H4 (cell line): ENCODE results near the gene SERPINE2. TPM values are rescaled to one million over a fixed set of nuclear protein-coding genes. Genes with fewer than 3 reads are reported as not detected.
"Not testable (repeated sequence)": the region's sequence is repeated elsewhere in the genome, so short reads cannot be mapped to it uniquely, and the experiment has no call there.

Source experiments
- DNase-seq: peaks from one replicate; pipeline ENCODE4 v3.0.0-alpha.2; 2015; ENCODE audit warnings: low spot score
- total RNA-seq: library from RNA; depleted of rRNA; stranded (reverse); fragments of >200 nt; shearing (Covaris generic); gene quantifications from 2 replicates; pipeline ENCODE4 v1.2.3, GENCODE V29; 2014

The SERPINE2 gene
- total RNA-seq, 1 experiment from 2014 or later = 40.1 TPM

DNA sequence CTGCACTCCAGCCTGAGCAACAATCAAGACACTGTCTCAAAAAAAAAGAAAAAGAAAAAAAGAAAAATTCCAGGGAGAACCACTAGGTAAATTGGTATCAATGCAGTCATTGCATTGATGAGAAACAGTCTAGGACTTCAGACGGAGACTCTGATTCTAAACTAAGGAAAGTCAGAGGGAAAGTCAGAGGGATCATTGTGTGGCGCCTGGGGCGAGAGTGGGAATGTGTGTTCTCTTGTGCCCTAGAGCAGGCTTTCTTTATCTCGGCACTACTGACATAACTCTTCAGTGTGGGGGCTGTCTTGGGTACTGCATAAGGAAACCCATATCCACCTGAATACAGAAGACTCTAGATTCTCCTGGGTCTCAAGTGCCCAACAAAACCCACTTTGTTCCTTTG is 24.8 kb downstream of the SERPINE2 start:
- DNase-seq = no peak

DNA sequence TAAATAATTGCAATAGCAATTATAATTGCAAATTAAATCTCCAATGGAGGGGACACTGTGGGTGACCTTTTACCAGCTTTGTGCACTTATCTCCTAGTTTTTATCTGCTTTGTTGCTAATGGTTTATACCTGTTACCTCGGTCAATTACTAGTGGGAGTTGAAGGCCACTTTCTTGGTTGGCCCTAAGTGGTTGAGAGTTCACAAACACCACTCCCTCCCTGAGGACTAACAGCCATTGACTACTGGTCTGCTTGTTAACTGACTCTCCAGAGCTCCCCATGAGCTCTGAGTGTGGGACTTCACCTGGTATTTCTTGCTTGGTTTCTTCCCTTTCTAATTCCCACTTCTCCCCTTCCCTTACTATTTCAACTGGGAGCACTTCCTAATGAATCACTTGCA is 27.2 kb downstream of the SERPINE2 start:
- DNase-seq = no peak

DNA sequence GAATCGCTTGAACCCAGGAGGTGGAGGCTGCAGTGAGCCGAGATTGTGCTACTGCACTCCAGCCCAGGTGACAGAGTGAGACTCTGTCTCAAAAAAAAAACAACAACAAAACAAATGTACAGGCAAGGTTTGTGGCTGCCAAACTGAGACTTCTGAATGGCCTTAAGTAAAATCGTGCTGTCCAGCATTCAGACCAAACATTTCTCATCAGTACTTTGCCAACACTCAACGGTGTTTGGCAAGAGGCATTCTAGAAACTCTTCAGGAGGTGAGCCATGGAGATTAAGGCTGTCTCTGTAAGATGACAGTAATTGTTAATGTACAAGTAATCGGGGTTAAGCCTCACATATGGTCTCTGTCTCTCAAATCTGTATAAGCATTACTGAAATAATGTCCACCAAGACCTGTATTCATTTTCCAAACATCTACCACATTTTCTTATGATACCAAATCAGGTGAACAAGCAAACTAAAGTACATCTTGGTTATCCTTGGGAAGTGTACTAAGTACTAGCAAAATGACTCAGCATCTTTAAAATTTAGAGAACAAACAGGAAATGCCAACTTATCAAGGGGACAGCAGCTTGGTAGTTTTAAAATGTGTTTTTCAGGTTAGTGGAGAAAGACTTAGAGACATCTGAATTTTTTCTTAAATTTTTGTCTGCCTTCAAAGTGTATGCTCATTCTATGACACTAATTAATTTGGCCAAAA is 29.3 kb downstream of the SERPINE2 start:
- DNase-seq = peak; percentile 29

DNA sequence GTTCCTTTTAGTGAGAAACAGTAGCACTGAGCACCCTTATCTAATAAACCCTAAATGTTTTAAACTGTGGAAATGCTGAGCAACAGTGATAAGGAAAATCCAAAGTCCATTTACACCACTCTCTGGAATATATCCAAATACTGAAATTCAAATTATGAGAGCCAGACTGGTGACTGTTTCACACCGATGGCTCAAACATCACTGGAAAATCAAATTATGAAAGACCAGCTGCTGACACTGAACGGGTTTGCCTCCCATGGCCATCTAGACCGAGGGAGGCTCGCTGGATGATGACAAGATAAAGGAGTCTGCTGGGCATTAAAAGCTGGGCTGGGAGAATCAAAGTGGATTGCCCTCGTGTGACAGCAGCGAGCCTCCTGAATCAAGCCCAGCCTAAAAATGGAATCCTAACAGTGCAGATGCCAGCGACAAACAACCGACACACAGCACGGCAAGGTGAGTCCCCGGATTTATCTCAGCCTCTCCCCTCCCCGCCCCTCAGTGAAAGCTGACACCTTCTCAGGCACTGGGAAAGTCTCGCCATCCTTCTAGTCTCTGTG is 30.3 kb downstream of the SERPINE2 start:
- no peak for DNase-seq

DNA sequence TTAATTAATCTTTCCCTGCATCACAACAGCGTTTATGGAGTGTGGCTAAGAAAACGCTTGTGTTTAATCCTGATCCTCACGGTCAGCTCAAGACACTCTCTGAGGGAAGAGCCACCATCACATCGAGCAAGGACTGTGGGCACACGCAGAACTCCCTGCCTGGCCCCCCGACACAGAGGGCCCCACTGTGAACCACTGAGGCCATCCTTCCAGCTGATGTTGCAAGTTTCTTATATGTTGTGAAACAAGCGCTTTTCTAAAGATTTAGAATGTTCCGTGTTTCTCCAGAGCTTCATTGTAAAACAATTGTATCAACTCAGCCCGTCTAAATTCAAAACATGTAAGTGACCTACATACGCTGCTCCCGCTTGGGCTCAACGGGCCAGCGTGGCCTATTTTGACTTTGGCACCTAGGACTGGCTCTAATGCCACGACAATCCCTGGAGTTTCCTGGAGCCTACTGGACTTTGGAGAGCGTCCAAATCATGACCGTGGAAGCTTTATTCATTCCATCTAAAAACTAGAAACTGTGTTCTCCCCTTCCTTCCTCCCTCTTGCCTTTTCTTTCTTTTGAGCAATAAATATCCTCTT is 34.9 kb downstream of the SERPINE2 start:
- no peak for DNase-seq

DNA sequence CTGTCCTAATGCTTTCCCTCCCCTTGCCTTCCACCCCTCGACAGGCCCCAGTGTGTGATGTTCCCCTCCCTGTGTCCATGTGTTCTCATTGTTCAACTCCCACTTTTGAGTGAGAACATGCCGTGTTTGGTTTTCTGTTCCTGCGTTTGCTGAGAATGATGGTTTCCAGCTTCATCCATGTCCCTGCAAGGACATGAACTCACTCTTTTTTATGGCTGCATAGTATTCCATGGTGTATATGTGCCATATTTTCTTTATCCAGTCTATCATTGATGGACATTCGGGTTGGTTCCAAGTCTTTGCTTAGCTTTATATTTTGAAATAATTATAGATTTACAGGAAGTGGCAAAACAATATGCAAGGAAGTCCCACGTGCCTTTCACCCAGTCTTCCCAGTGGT is 38.4 kb downstream of the SERPINE2 start:
- not testable (repeated sequence) for DNase-seq

DNA sequence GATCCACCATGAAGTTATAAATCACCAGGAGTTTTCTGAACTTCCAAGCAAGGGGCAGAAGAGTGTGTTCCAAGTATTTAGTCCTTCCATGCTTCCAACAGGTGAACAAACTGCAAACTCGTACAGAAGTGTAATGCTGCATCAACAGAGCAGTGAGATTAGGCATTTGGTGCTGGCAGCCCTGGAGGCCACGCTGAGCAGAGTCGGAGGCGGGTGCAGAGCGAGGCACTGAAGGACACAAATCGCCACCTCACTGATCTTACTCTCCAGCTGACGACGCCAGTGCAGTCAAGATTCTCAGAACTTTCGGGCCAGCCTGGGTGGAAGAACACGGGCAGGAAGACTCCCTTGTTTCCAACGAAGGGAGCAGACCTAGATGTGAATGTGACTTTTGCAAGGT is 39.2 kb downstream of the SERPINE2 start:
- DNase-seq = no peak

DNA sequence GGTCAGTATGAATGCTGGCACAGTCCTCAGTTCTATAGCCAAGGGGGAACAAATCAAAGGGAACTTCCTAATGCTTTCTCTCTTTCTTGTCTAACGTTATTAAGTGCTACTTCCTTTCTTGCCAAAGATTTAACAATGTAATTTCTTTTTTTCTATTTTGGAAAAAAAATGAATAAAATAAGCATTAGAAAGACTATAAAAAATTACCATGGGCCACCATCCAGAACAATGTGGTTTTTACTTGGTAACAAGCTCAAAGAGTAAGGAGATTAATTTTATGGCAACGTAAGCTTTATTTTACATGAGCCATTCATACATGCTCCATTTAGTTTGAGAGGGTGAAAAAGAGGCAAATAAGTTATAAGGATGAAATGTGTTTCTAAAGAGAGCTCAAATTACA is 40.1 kb downstream of the SERPINE2 start:
- DNase-seq = no peak

DNA sequence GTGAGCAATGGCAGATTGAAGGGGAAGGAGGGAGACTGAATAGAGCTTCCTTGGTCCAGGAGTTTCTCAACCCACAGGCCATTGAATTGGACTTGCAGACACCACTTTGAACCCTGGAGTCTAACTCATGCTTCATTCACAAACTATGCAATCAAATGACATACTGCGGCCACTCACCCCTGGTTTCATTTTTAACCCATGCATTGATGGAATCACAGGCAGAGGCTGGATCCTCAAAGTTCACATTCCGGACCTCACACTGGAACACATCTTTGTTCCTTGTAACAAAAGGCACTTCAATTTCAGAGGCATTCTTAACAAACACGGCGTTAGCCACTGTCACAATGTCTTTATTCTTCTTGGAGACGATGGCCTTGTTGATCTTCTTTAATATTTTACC is 41.1 kb downstream of the SERPINE2 start:
- DNase-seq = no peak

DNA sequence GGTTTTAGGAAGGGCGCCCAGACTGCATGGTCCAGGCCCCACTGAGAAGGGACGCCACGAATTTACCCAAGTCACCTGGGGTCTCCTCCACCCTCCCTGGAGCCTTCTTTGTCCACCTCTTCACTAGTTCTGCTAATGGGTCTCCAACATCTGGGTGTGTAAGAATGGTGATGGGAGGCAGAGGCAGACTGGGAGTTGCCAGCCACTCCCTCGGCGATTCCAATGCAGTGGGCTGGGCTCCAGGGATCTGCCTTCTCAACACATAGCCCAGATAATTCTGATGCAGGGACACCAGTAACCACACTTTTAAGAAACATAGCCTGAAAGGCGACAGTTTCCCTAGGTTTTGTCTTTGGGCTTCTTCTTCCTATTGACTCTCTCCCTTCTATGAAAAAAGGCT is 42.7 kb downstream of the SERPINE2 start:
- no peak for DNase-seq

DNA sequence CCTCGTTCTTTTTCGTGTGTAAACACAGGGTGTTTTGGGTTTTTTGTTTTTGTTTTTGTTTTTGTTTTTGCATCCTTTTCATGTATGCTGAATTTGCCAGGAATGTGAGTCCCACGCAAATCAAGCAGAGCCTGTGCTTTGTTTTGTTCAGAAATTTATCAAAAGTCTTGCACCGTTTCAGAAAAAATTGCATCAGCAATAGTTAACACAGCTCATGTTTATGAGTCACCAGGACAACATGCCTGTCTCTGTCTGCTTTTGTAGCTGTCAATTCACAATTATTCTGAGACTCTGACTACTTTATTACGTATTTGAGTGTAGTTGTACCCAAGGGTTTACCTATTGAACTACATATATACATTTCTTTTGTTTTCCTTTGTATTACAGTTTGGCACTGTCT is 43.5 kb downstream of the SERPINE2 start:
- DNase-seq = peak; percentile 25

DNA sequence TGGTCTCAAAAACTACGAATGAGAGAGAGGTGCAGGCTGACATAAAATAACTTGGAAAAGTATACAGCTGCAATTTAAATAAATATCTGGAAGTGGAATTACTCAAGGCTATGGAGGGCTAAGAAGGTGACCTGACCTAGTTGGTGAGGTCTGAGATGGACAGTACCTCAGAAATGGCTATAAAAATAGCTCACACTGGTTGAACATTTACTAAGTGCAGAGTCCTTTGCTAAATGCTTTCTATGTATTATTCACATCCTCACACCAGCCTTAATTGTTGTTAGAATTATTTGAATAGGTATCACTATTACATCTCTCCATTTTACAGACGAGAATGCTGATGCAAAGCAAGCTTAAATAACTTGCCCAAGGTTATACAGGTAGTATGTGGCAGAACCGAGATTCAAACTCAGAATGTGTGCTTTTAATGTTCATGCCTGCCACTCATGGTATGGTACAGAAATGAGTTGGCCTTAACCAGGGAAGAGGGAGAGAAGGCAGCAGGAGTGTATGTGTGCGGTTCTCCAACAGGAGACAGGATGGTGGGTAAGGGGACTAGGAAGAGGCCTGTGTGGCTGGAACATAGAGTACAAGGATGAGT is 44.4 kb downstream of the SERPINE2 start:
- DNase-seq = no peak

DNA sequence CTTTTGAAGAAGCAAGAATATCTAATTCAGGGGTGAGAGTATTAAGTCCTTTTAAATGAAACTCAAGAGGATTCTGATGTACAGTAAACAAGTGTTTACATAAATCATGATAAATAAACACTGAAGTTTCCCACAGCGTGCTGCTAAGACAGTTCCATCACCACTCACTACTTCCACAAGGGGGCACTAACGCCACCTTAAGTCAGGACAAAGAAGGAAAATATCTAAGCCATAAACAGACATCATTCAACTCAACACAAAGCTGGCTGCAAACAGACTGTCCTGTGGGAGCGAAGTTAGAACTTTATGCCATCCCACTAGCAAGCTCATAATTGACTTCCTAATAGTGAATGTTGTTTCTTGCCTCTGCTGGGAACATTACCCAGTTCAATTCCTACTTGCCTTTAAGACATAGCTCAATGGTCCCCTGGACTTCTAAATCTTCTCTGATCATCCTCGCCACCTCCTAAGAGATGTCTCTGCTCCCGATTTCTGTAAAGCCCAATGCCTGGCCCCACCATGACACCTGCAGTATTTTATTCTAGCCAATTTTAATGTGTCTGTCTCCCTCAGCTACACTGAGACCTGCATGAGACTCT is 45.4 kb downstream of the SERPINE2 start:
- peak; percentile 79 for DNase-seq

DNA sequence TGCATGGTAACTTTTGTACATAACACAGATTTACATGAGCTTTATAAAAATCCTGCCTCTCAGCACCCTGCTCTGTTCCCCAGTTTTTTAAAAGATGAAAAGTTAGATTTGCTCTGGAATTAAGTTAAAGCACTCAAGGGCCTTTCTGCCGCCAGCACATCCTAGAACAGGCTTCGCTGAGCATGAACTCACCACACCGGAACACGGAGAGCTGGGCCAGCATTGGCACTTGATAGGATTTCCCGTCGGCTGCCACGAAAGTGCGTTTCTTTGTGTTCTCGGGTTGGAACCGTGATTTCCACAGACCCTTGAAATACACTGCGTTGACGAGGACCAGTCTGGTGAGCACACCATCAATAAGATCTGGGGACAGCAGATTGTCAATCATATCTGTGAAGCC is 47.5 kb downstream of the SERPINE2 start:
- DNase-seq = no peak

DNA sequence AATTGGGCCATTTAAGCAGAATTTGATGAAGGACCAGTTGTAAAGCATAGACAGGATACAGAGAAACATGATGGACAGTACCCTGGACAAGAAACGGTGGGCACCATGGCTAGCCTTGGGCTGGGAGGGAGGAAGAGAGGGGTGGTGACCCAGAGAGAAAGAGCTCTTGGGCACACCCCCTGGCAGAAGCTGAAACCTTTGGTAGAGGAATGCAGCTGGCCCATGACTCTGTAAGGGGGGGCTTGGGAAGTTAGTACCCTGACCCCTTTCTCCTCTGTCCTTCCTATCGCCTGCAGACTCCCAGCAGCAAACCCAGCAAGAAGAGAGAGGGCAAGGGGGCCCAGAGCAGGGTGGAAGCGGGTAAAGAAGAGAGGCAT is 49.2 kb downstream of the SERPINE2 start:
- DNase-seq = no peak

DNA sequence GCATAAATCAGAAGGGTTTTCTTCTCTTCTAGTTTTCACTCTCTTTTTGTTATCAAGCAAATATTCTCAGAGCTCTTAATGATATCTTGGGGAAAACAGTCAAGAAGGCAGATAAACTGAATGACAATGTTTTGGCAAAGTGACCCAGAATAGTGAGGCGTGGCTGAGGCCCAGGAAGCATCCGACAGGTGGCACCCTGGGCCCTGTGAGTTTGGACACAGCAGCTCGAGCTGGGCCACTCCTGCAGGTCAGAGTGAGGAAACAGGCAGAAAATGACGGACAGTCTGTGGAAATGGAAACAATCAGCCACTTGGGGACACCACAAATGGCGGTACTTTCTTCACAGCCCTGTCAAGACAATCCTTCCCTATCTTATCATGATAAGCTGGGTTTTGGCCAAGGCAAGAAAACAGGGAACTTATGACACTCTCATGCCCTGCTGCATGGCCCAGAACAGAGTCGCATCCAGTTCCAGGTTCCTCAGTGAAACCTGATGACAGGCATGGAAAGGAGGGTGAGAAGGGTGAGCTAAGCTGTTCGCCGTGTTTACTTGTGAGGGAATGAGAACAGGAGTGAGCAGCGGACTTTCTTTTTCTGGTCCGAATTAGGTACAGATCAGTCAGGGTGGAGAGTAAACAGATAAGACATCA is 49.8 kb downstream of the SERPINE2 start:
- no peak for DNase-seq

DNA sequence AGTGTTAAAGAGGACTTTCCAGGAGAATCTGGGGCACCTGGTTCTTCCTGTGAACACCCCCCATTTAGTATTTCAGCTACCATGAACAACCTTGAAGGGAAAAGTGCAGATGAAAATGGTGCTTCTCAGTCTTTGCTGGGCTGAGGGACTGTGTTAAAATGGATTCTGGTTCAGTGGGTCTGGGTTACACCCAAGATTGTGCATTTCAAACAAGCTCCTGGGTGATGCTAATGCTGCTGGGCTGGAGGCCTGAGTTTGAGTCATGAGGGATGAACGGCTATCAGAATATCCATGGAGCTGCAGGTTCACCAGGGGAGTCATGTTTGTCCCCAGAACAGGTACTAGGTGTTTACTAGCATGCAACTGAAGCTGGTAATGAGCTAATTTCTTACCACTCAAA is 57.8 kb downstream of the SERPINE2 start:
- no peak for DNase-seq

DNA sequence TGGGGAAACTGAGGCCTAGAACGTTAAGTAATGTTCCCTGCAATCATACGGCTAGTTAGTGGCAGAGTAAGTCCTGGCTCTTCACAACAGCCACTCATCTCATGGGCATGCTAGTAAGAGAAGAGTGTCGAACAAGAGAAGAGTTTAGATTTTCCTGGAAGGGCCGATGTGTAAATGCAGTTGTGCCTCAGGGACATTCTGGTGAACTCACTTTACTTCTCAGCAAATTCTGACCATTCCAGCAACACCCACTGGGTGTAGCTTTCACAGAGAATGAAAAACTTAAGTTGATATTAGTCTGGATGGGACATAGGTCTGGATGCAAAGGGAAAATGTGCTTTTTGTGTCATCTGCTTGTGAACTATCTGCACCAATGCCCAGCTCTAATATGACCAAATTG is 58.3 kb downstream of the SERPINE2 start:
- DNase-seq = no peak

DNA sequence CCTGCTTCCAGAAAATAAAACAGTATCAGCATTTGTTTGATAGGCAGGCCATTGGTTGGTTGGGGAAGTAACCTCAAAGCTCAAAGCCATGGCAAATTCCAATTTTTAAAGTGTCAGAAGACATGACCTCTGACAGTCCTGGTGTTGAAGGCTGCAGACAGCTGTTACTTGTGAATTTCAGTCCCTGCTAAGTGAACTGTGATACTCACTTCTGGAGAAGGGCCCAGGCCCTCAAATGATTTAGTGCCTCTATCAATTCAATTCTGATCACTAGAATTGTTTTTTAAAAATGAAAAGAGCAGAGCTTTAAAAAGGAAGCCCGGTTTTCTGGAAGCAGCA is 58.7 kb downstream of the SERPINE2 start:
- no peak for DNase-seq

DNA sequence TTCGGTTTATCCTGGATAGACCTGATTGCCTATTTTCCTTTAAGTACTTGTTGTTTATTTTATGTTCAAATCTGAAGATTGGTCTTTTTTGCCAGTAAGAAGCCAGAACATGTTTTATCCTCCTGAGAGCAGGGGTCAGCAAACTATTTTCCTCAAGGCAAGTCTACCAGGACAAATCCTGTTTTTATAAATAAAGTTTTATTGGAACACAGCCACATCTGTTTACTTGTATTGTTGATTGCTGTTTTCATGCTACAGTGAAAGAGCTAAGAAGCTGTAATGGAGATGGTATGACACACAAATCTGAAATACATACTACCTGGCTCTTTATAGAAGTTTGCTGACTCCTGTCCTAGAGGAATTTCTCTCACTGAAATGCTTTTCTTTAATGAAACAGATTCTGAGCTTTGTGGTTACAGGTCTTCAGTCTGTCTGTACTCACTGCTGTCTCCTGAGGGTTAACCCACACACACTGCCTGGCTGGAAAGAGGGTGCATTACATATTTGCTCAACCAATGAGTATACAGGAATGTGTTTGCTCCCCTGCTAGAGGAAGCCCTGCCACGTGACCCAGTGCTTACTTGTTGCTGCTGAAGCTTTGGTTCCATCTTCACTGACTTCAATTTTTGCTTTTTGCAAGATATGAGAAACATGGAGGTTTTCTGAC is 59.2 kb downstream of the SERPINE2 start:
- no peak for DNase-seq

DNA sequence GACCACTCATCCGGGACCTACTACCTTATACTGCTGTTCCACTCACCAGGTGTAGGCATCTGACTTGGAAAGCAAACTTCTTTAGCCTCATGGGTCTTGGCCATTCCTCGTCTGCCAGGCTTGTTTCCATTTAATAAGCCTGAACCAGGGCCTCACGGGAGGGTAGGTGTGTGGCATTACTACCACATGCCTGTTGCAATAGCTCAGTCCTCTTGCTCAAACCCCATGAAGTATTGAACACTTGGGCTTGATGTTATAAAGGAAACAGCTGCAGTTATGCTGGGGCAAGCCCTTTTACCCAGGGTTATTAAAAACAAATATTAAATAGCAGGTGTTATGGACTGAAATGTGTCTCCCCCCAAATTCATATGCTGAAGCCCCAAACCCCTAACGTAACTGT is 60.6 kb downstream of the SERPINE2 start:
- DNase-seq = no peak
